ENCODE results near the gene GCKR.

The GCKR gene

DNA sequence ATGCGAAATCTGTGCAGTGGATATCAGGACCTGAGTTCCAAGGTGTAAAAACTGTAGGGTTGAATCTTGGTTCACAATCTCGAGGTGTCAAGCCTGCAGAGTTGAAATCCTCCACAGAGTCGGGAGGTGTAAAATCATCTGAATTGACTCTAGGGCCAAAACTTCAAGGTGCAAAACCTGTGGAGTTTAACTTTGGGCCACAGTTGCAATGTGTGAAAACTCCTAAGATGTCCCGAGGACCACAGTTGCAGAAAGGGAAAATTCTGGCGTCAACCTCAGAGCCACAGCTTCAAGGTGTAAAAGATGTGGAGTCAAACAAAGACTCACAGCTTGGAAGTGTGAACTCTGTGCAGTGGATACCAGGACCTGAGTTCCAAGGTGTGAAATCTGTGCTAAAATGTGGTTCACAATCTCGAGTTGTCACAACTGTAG, 76.4 kb downstream of the GCKR start:
- no peak for DNase-seq
